ENCODE data around the gene GOLGA6L9. TPM values are rescaled to one million over a fixed set of nuclear protein-coding genes. Genes with fewer than 3 reads are reported as not detected.
"Not testable (repeated sequence)": the region's sequence is repeated elsewhere in the genome, so short reads cannot be mapped to it uniquely, and the experiment has no call there.

GOLGA6L9 gene
- total RNA-seq, 1 donor from 2014 or later: 1.2 TPM

- H3K27me3 Mint-ChIP-seq (ENCODE audit: insufficient read depth); H3K9me3 Mint-ChIP-seq; H3K27ac Mint-ChIP-seq; H3K36me3 Mint-ChIP-seq (ENCODE audit: low read depth); H3K4me3 Mint-ChIP-seq; DNase-seq (ENCODE audit: low spot score); intact Hi-C loops (cut with micrococcal nuclease); H3K4me1 Mint-ChIP-seq (ENCODE audit: low read depth): not testable (repeated sequence)
These were observed 19.3 kb upstream of the GOLGA6L9 start for GRCh38 chr15:82410306-82410705.

- H3K9me3 Mint-ChIP-seq; H3K4me1 Mint-ChIP-seq (ENCODE audit: low read depth); DNase-seq (ENCODE audit: low spot score); H3K36me3 Mint-ChIP-seq (ENCODE audit: low read depth); H3K27ac Mint-ChIP-seq; H3K4me3 Mint-ChIP-seq; intact Hi-C loops (cut with micrococcal nuclease); H3K27me3 Mint-ChIP-seq (ENCODE audit: insufficient read depth): not testable (repeated sequence)
These were observed 18.0 kb upstream of the GOLGA6L9 start for GRCh38 chr15:82411595-82411994.

- H3K27me3 Mint-ChIP-seq (ENCODE audit: insufficient read depth); H3K27ac Mint-ChIP-seq; H3K9me3 Mint-ChIP-seq; H3K4me3 Mint-ChIP-seq; DNase-seq (ENCODE audit: low spot score); H3K4me1 Mint-ChIP-seq (ENCODE audit: low read depth); intact Hi-C loops (cut with micrococcal nuclease); H3K36me3 Mint-ChIP-seq (ENCODE audit: low read depth): not testable (repeated sequence)
These were observed 15.0 kb upstream of the GOLGA6L9 start for GRCh38 chr15:82414525-82415191.

- H3K9me3 Mint-ChIP-seq; H3K36me3 Mint-ChIP-seq (ENCODE audit: low read depth); intact Hi-C loops (cut with micrococcal nuclease); DNase-seq (ENCODE audit: low spot score); H3K27me3 Mint-ChIP-seq (ENCODE audit: insufficient read depth); H3K4me1 Mint-ChIP-seq (ENCODE audit: low read depth); H3K4me3 Mint-ChIP-seq: not testable (repeated sequence)
- peak overlapping the region; percentile 74 for H3K27ac Mint-ChIP-seq
These were observed 9.1 kb upstream of the GOLGA6L9 start for GRCh38 chr15:82420516-82420915.

- H3K27ac Mint-ChIP-seq; H3K36me3 Mint-ChIP-seq (ENCODE audit: low read depth); H3K9me3 Mint-ChIP-seq; intact Hi-C loops (cut with micrococcal nuclease); H3K4me3 Mint-ChIP-seq; H3K27me3 Mint-ChIP-seq (ENCODE audit: insufficient read depth); DNase-seq (ENCODE audit: low spot score); H3K4me1 Mint-ChIP-seq (ENCODE audit: low read depth): not testable (repeated sequence)
These were observed 8.7 kb upstream of the GOLGA6L9 start for GRCh38 chr15:82420966-82421365.

GRCh38 chr15:82427117-82427516 lies 2.5 kb upstream of the GOLGA6L9 start:
- not testable (repeated sequence) for H3K27me3 Mint-ChIP-seq (ENCODE audit: insufficient read depth)

GRCh38 chr15:82445420-82445819 lies 15.8 kb downstream of the GOLGA6L9 start:
- H3K9me3 Mint-ChIP-seq; H3K4me1 Mint-ChIP-seq (ENCODE audit: low read depth); H3K27ac Mint-ChIP-seq; H3K27me3 Mint-ChIP-seq (ENCODE audit: insufficient read depth); DNase-seq (ENCODE audit: low spot score); intact Hi-C loops (cut with micrococcal nuclease); H3K36me3 Mint-ChIP-seq (ENCODE audit: low read depth): not testable (repeated sequence)
- peak overlapping the region; percentile 19 for H3K4me3 Mint-ChIP-seq

More at GRCh38 chr15:82427117-82427516, 2.5 kb upstream of the GOLGA6L9 start:
- H3K9me3 Mint-ChIP-seq; H3K4me3 Mint-ChIP-seq; H3K27ac Mint-ChIP-seq; H3K36me3 Mint-ChIP-seq (ENCODE audit: low read depth); DNase-seq (ENCODE audit: low spot score); intact Hi-C loops (cut with micrococcal nuclease); H3K4me1 Mint-ChIP-seq (ENCODE audit: low read depth): not testable (repeated sequence)

GRCh38 chr15:82457336-82457735 lies 27.7 kb downstream of the GOLGA6L9 start:
- H3K27me3 Mint-ChIP-seq (ENCODE audit: insufficient read depth); DNase-seq (ENCODE audit: low spot score); H3K36me3 Mint-ChIP-seq (ENCODE audit: low read depth); intact Hi-C loops (cut with micrococcal nuclease); H3K4me3 Mint-ChIP-seq; H3K4me1 Mint-ChIP-seq (ENCODE audit: low read depth); H3K27ac Mint-ChIP-seq; H3K9me3 Mint-ChIP-seq: not testable (repeated sequence)

- H3K4me3 Mint-ChIP-seq; H3K27ac Mint-ChIP-seq; H3K36me3 Mint-ChIP-seq (ENCODE audit: low read depth); H3K27me3 Mint-ChIP-seq (ENCODE audit: insufficient read depth); H3K4me1 Mint-ChIP-seq (ENCODE audit: low read depth); DNase-seq (ENCODE audit: low spot score); H3K9me3 Mint-ChIP-seq; intact Hi-C loops (cut with micrococcal nuclease): not testable (repeated sequence)
These were observed 36.0 kb downstream of the GOLGA6L9 start for GRCh38 chr15:82465629-82466028.

- H3K4me3 Mint-ChIP-seq; H3K36me3 Mint-ChIP-seq (ENCODE audit: low read depth); H3K4me1 Mint-ChIP-seq (ENCODE audit: low read depth); H3K9me3 Mint-ChIP-seq; H3K27me3 Mint-ChIP-seq (ENCODE audit: insufficient read depth); DNase-seq (ENCODE audit: low spot score); intact Hi-C loops (cut with micrococcal nuclease); H3K27ac Mint-ChIP-seq: not testable (repeated sequence)
These were observed 38.6 kb downstream of the GOLGA6L9 start for GRCh38 chr15:82468205-82468604.

- H3K4me1 Mint-ChIP-seq (ENCODE audit: low read depth); intact Hi-C loops (cut with micrococcal nuclease); DNase-seq (ENCODE audit: low spot score); H3K36me3 Mint-ChIP-seq (ENCODE audit: low read depth); H3K27ac Mint-ChIP-seq; H3K9me3 Mint-ChIP-seq; H3K4me3 Mint-ChIP-seq; H3K27me3 Mint-ChIP-seq (ENCODE audit: insufficient read depth): not testable (repeated sequence)
These were observed 39.8 kb downstream of the GOLGA6L9 start for GRCh38 chr15:82469381-82469780.

GRCh38 chr15:82472269-82472982 lies 42.8 kb downstream of the GOLGA6L9 start:
- intact Hi-C loops (cut with micrococcal nuclease); H3K9me3 Mint-ChIP-seq; H3K4me1 Mint-ChIP-seq (ENCODE audit: low read depth); DNase-seq (ENCODE audit: low spot score); H3K27ac Mint-ChIP-seq; H3K36me3 Mint-ChIP-seq (ENCODE audit: low read depth); H3K27me3 Mint-ChIP-seq (ENCODE audit: insufficient read depth); H3K4me3 Mint-ChIP-seq: not testable (repeated sequence)

- H3K27ac Mint-ChIP-seq; H3K9me3 Mint-ChIP-seq; H3K4me1 Mint-ChIP-seq (ENCODE audit: low read depth); intact Hi-C loops (cut with micrococcal nuclease); H3K36me3 Mint-ChIP-seq (ENCODE audit: low read depth); H3K27me3 Mint-ChIP-seq (ENCODE audit: insufficient read depth); H3K4me3 Mint-ChIP-seq; DNase-seq (ENCODE audit: low spot score): not testable (repeated sequence)
These were observed 45.1 kb downstream of the GOLGA6L9 start for GRCh38 chr15:82474596-82475325.
